HG03135 (cell line): ENCODE results near the gene PAEP.

Experiments
- ATAC-seq: cut with Tn5 transposase; IDR thresholded peaks from one replicate; pipeline ENCODE4 v1.9.1; 2021; ENCODE audit warnings: mild to moderate bottlenecking, moderate library complexity; ENCODE audit not compliant: unreplicated experiment

Gene PAEP

GRCh38 chr9:135574331-135574730 lies 12.8 kb downstream of the PAEP start:
- no peak for ATAC-seq

- no peak for ATAC-seq
These were observed 13.4 kb downstream of the PAEP start for GRCh38 chr9:135574943-135575342.

GRCh38 chr9:135575995-135576631 lies 14.6 kb downstream of the PAEP start:
- no peak for ATAC-seq

GRCh38 chr9:135577256-135577655 lies 15.7 kb downstream of the PAEP start:
- ATAC-seq: no peak

GRCh38 chr9:135579356-135579755 lies 17.8 kb downstream of the PAEP start:
- ATAC-seq: no peak

GRCh38 chr9:135579889-135580660 lies 18.5 kb downstream of the PAEP start:
- ATAC-seq: no peak

GRCh38 chr9:135580664-135581380 lies 19.3 kb downstream of the PAEP start:
- no peak for ATAC-seq

- no peak for ATAC-seq
These were observed 20.3 kb downstream of the PAEP start for GRCh38 chr9:135581636-135582426.

- ATAC-seq: no peak
These were observed 21.0 kb downstream of the PAEP start for GRCh38 chr9:135582541-135582940.

GRCh38 chr9:135582966-135583687 lies 21.6 kb downstream of the PAEP start:
- no peak for ATAC-seq

GRCh38 chr9:135583688-135584011 lies 22.1 kb downstream of the PAEP start:
- ATAC-seq: no peak

GRCh38 chr9:135584371-135584770 lies 22.8 kb downstream of the PAEP start:
- ATAC-seq: no peak

- no peak for ATAC-seq
These were observed 23.4 kb downstream of the PAEP start for GRCh38 chr9:135584934-135585333.

- ATAC-seq: no peak
These were observed 25.1 kb downstream of the PAEP start for GRCh38 chr9:135586601-135587109.

- no peak for ATAC-seq
These were observed 26.1 kb downstream of the PAEP start for GRCh38 chr9:135587658-135588057.

GRCh38 chr9:135588371-135588770 lies 26.8 kb downstream of the PAEP start:
- no peak for ATAC-seq

GRCh38 chr9:135588886-135589595 lies 27.5 kb downstream of the PAEP start:
- ATAC-seq: no peak

- no peak for ATAC-seq
These were observed 28.3 kb downstream of the PAEP start for GRCh38 chr9:135589596-135590485.
